CD4-positive, alpha-beta T cell (primary cell): ENCODE data around the gene PHETA1. TPM values are rescaled to one million over a fixed set of nuclear protein-coding genes. Genes with fewer than 3 reads are reported as not detected.
A peak's percentile ranks its signal among the peaks of the same experiment; 100 is the strongest.

Experiments
- ATAC-seq: fragments of 200-7000 bp; cut with Tn5 transposase; one replicate; pipeline ENCODE4 v1.10.0; 2022; ENCODE audit warnings: mild to moderate bottlenecking; ENCODE audit not compliant: poor library complexity
- CTCF ChIA-PET: fragments of 350-600 bp; sonication (Branson Sonifier 250); formaldehyde crosslinking; loops from one replicate; lab custom pipeline; 2021; ENCODE audit warnings: antibody characterized with exemption, inconsistent platforms; lab: Charles Lee
- POLR2A ChIA-PET: fragments of 350-600 bp; sonication (Branson Sonifier 250); formaldehyde crosslinking; loops from one replicate; lab custom pipeline; 2021; ENCODE audit warnings: antibody characterized with exemption, inconsistent platforms; lab: Charles Lee
- DNase-seq, 14 experiments: peaks; one replicate each; pipeline ENCODE4 v3.0.0-alpha.2; 2013 to 2020; ENCODE audit warnings: mixed read lengths in 2 of 14
- H3K27ac ChIP-seq, 2 donors: one replicate each; pipeline versions ENCODE4 v1.5.1 to v1.7.0; 2013; ENCODE audit warnings: low read length in 2 of 2, low read depth in 1 of 2, mild to moderate bottlenecking in 1 of 2
- H3K27me3 ChIP-seq, 2 experiments: 1 replicate in 1 of 2; 2 replicates in 1 of 2; pipeline versions ENCODE4 v1.6.1 to v1.7.0; 2013; ENCODE audit warnings: low read length in 2 of 2, control low read depth in 1 of 2, mild to moderate bottlenecking in 1 of 2, moderate library complexity in 1 of 2; ENCODE audit not compliant: insufficient read depth in 2 of 2, control insufficient read depth in 1 of 2
- H3K36me3 ChIP-seq: one replicate; pipeline ENCODE4 v1.6.1; 2013; ENCODE audit warnings: low read length, control low read depth; ENCODE audit not compliant: insufficient read depth
- H3K4me1 ChIP-seq: one replicate; pipeline ENCODE4 v1.6.1; 2013; ENCODE audit warnings: low read length, control low read depth; ENCODE audit not compliant: insufficient read depth
- H3K4me3 ChIP-seq: one replicate; pipeline ENCODE4 v1.5.1; 2013; ENCODE audit warnings: mild to moderate bottlenecking, low read length, moderate library complexity
- H3K9me3 ChIP-seq, 2 experiments: 1 replicate in 1 of 2; 2 replicates in 1 of 2; pipeline versions ENCODE4 v1.6.1 to v1.7.0; 2013; ENCODE audit warnings: low read length in 2 of 2, mild to moderate bottlenecking in 2 of 2, control low read depth in 1 of 2, moderate library complexity in 1 of 2; ENCODE audit not compliant: control insufficient read depth in 1 of 2, insufficient read depth in 1 of 2
- H3K27ac Mint-ChIP-seq: one replicate; pipeline ENCODE4 v1.8.0; 2020; ENCODE audit warnings: mixed read lengths
- H3K27me3 Mint-ChIP-seq: one replicate; pipeline ENCODE4 v1.8.0; 2021; ENCODE audit warnings: mixed read lengths
- H3K36me3 Mint-ChIP-seq: one replicate; pipeline ENCODE4 v1.8.0; 2021; ENCODE audit warnings: low read depth, mixed read lengths
- H3K4me1 Mint-ChIP-seq: one replicate; pipeline ENCODE4 v1.8.0; 2021; ENCODE audit warnings: low read depth, mixed read lengths
- H3K4me3 Mint-ChIP-seq: one replicate; pipeline ENCODE4 v1.8.0; 2020; ENCODE audit warnings: mild to moderate bottlenecking, mixed read lengths
- H3K9me3 Mint-ChIP-seq: one replicate; pipeline ENCODE4 v1.8.0; 2020; ENCODE audit warnings: mixed read lengths
- CTCF ChIP-seq: fragments of 200-600 bp; IDR thresholded peaks from one replicate; pipeline ENCODE4 v1.8.0; 2022; ENCODE audit warnings: antibody characterized with exemption, mild to moderate bottlenecking
- intact Hi-C, 2 experiments: fragments of 100-400 bp; cut with DNase I in 1 of 2; cut with micrococcal nuclease in 1 of 2; formaldehyde crosslinking; loops; one replicate each; pipeline versions ENCODE4 v1.15.1 to v1.9.0; 2023 to 2025; cut with DNase I, micrococcal nuclease
- total RNA-seq, 174 experiments: library from RNA in 2 of 174; stranded (reverse) in 2 of 174; gene quantifications; one replicate each; pipeline ENCODE4 v1.2.3 and lab custom pipeline; 2021 to 2026

Gene PHETA1
- total RNA-seq, 2 experiments from 2014 or later = 1.3 to 1.7 TPM

GRCh38 chr12:111406474-111407376 is 37.8 kb upstream of the PHETA1 start:
- peak in 6 of 14 experiments; percentile 29 to 89 (median 58) for DNase-seq
- Histone ChIP-seq H3K27me3 (no peaks in the 10 kb centered on the region), H3K4me3 (peak overlapping the region; percentile 94), H3K27ac (peak overlapping the region; percentile 91 to 98), H3K4me1 (peaks cover 82% of the 10 kb centered on the region), H3K36me3 (no peaks in the 10 kb centered on the region), H3K9me3 (no peaks in the 10 kb centered on the region)
- Mint-ChIP-seq H3K27me3 (no peaks in the 10 kb centered on the region), H3K9me3 (no peaks in the 10 kb centered on the region), H3K36me3 (peaks cover 6% of the 10 kb centered on the region), H3K4me3 (peak overlapping the region; percentile 88), H3K4me1 (peaks cover 74% of the 10 kb centered on the region), H3K27ac (peak overlapping the region; percentile 89)
- no peak for ATAC-seq
- intact Hi-C loops = loop anchor here (1.0 to 10.0 kb wide), 3 partner anchors 24 to 191 kb away; partner anchors contain the start of gene ATXN2 (in 2 of the 2)
- ChIA-PET POLR2A (interaction anchor here (1.0 to 7.0 kb wide), 6 partner anchors 23 to 43 kb away, joined by 4 to 66 read pairs (median 44); no protein-coding TSS in a partner anchor), CTCF (interaction anchor here (8.4 to 16.9 kb wide), 2 partner anchors 10 to 44 kb away, joined by 56 to 487 read pairs; no protein-coding TSS in a partner anchor)
- no peak for TF ChIP-seq CTCF

GRCh38 chr12:111405859-111406473 is 37.1 kb upstream of the PHETA1 start, which contains the start of gene SH2B3:
SH2B3 (plus strand) TSS chr12:111405923; CDS start chr12:111418146, 12,223 bp downstream.
- Mint-ChIP-seq H3K27me3 (no peaks in the 10 kb centered on the region), H3K27ac (peak within 1 kb of the TSS; percentile 89), H3K4me3 (peak within 1 kb of the TSS; percentile 89), H3K36me3 (peaks cover 6% of the 10 kb centered on the region), H3K9me3 (no peaks in the 10 kb centered on the region), H3K4me1 (peaks cover 66% of the 10 kb centered on the region)
- H3K36me3 ChIP-seq = no peaks in the 10 kb centered on the region
- no peak for TF ChIP-seq CTCF
- peak within 1 kb of the TSS; percentile 91 to 98 for H3K27ac ChIP-seq
- H3K4me1 ChIP-seq = peaks cover 75% of the 10 kb centered on the region
- no peaks in the 10 kb centered on the region for H3K27me3 ChIP-seq
- peak within 1 kb of the TSS; percentile 94 for H3K4me3 ChIP-seq
- ChIA-PET CTCF (interaction anchor here (4.0 to 16.9 kb wide), 3 partner anchors 9 to 45 kb away, joined by 24 to 487 read pairs (median 56); no protein-coding TSS in a partner anchor), POLR2A (interaction anchor here (0.6 to 5.2 kb wide), 5 partner anchors 23 to 44 kb away, joined by 3 to 63 read pairs (median 35); no protein-coding TSS in a partner anchor)
- intact Hi-C loops = loop anchor here (1.0 to 10.0 kb wide), 5 partner anchors 24 to 191 kb away; partner anchors contain the start of gene ATXN2 (in 2 of the 2)
- peak in 9 of 14 experiments; percentile 63 to 85 (median 77) for DNase-seq
- no peaks in the 10 kb centered on the region for H3K9me3 ChIP-seq
- peak; percentile 41 for ATAC-seq
